Bone marrow (tissue), 2 donors: ENCODE results near the gene POLR3GL.

Experiments
- DNase-seq, 2 donors: peaks; one replicate each; lab custom pipeline; 2025; lab: John Stamatoyannopoulos, UW

POLR3GL gene

DNA sequence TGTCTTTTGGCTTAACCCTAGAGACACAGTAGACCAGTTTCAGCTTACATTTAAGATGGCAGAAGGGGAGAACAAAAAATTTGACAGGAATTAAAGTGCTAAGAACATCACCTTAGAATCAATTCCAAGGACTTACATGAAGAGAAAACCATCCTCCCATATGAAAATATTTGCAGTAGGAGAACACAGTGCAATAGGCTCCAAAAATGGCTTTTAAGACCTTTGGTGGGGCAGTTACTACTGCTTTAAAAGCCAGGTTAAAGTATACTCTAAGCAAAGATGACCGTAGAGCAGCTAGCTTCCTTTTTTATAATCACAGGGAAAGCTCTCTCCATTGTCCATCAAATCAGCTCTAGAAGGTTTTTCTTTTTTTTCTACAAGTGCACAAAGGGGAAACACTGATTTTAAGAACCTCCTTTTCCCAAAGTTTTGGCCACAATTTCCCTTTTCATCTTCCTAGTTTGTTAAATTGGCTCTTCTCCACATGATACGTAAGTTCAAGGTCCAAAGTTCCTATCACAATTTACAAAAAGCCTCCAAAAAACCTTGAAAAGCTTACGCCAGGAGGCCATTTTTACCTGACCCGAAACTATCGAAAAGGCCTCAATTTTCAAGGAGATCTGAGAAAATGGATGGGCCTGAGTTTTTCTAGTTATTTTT is 28.6 kb downstream of the POLR3GL start:
- DNase-seq = no peak

DNA sequence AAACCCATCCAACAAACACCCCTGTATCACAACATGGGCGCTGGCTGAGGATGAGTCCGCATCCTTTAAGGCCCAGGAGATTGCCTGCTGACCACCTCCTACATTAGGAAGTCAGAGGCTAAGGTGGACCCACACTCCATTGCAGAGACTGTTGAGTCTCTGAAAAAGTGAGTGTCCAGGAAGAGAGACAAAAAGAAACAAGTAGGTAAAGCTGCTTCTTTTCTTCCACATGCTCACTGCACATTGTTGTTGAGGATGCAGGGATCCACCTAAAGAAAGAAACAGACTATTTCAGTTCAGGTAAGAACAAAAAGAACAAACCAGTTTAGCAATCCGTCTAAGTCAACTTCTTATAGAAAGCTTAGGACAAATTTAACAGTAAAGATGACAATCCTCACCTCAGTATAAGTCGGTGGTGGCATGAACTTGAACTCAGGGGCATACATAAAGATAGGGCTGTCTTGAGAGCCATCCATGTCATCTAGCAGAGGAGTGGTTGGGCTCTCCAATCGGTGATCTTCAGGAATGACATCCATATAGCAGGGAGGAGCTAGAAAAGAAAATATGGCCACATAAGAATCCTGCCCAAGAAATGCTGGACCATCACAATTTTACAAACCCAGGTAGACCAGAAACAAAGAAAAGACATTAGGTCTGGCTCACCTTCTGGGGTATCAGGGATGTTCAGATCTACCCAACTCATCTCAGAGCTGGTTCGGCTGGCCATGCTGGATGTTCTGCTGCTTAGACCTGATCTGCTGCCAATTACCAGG is 29.3 kb downstream of the POLR3GL start:
- DNase-seq = no peak

DNA sequence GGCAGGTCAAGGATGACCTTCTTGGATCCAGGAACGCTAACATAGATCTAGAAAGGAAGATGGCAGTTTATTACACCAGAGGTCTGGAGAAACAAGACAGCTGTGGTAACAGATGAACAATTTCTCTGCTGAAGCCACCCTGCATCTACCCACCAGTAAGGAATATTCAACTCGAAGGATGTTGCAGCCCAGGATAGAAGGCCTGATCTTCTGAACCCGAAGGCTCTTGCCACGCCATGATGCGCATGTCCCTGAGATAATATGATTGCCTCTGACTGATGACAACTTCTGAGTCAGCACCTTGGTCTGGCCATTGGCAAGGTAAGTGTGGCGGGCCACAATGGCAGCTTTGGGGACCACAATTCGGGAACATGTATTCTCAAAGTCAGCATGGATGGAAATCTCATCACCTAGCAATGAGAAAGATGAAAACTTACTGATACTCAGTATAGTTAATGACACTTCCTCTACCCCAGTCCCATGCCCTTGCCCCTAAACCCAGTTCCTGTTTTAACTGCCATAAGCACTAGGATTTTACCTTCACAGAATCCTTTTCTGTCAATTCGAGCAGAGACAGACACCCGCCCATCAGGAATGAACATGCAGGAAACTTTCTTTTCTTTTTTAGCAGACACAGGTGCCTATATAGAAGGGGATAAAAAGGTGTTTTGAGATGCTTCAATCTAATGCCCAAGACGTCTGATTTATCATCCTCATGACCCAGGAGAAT is 30.1 kb downstream of the POLR3GL start:
- DNase-seq = no peak

DNA sequence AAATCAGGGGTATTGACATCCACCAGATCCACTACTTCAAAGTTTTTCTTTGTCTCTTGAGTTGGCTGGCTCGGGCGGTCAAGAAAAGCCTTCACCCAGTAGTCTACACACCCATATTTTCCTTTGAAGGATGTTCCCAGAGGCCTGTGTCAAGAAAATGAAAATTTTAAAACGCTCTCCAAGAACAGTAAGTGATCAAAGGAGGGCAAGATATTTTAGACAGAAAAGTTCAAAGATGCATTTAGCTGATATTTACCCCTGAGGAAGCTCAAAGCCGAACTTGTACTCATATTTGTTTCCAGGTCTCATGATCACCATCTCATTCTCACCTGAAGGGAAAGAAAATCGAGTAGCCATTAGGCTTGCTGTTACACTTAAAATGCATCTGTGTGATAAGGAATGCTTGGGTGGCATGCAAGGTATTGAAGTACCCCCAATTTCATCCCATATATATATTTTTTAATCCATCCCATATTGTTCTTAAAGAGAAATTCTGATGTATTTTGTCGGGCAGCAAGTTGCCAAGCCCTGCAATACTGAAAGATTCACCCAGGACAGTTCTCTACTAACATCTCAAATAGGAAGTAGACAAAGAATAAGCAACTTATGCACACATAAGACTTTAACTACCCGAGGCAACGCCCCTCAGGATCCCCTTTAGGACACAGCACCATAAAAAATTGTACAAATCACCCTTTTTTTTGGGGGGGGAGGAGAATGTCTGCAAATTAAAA is 30.8 kb downstream of the POLR3GL start:
- no peak for DNase-seq

DNA sequence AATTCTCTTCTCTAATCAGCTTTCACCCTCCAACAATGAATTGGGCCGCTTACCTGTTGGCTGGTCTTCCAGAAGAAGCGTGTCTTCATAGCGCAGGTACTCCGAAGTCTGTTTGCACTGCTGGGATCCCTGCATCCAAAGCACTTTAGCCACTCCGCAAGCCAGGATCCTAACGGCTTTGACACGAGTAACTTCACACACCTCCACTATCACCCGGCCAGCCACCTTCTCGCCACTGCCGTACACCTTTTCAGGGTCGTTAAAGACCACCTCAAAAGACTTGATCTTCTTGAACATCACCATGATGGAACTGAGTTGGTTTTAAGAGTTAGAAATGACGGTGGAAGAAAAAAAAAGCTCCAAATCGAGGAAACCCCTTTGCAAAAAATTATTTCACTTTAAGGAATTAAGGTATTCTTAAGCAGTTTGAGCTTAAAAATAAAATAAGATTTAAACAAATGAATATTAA is 31.5 kb downstream of the POLR3GL start:
- DNase-seq = no peak

DNA sequence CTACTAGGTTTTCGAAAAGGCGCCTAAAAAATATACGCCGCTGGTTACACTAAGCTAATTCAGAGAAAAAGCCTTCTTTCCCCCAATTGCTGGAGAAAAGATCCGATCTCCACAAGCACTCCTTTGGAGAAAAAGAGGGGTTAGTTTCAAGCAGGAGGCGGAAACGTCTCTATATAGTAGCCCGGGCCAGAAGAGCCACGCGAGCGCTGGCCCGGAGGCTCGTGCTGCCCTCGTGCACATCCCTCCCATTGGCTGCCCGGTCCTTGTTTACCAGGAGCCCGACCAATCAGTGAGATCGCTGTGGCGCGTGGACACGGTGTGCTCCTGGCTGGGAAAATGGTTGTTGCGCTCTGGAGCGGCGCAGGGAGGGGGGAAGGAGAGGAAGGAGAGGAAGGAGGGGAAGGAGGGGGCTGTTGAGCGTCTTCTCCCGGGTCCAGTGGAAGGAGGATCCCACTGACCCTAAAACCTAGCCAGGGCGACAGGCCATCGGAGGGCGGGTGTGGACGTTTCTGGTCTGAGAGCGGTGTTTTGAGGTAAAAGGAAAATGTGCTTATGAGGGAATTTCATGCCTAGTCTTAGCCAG is 32.0 kb downstream of the POLR3GL start, which contains the start of gene TXNIP:
Gene TXNIP (minus strand): TSS at position 147 of the 583 bp plus-strand sequence. CDS start 313 bp downstream, outside the sequence.
- peak; percentile 72 to 94 for DNase-seq

DNA sequence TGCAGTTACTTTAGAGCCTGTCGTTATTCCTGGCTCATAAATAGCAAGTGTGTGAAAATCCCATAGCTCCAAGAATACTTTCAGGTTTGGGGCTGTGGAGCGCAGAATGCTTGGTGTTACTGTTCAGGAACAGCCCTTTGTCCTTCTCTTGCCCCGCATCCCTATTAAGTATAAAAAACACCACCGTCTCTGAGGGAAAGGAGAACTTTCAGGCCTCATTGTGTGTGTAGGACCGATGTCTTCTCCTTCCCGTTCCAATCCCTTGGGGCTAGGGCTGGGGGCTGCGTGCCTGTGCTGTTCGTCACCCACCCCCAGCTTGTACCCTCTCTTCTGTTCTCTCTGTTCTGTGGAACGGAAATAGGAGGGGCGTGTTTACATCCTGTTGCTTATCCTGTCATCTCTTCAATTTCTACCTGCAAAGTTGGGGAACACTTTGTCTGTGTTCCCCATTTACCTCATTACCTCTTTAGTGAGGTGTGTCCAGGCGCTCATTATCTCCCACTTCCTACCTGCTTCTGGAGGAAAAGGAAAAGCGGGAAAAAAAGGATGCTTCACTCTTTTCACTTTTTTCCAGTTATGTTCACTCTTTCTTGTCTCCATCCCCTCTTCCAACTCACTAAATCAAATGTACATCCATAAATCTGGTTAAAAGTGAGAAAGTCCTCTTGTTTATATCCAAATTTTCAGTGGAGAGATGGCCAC is 32.7 kb downstream of the POLR3GL start:
- peak in 1 of 2 donors; percentile 57 for DNase-seq

DNA sequence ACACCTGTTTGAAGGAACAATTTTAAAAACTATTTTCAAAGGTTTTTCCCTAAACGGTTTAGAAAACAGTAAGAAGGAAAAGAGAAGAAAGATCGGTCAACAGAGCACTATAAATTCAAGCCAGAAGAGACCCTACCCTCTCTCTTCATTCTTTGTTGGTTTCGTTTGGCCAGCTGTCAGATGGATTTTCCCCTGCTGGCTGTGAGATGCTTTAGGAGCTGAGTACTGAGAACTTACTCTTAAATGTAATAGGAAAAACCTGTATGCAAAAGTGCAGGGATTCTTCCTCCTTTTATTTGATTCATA is 33.2 kb downstream of the POLR3GL start:
- peak in 1 of 2 donors; percentile 26 for DNase-seq

DNA sequence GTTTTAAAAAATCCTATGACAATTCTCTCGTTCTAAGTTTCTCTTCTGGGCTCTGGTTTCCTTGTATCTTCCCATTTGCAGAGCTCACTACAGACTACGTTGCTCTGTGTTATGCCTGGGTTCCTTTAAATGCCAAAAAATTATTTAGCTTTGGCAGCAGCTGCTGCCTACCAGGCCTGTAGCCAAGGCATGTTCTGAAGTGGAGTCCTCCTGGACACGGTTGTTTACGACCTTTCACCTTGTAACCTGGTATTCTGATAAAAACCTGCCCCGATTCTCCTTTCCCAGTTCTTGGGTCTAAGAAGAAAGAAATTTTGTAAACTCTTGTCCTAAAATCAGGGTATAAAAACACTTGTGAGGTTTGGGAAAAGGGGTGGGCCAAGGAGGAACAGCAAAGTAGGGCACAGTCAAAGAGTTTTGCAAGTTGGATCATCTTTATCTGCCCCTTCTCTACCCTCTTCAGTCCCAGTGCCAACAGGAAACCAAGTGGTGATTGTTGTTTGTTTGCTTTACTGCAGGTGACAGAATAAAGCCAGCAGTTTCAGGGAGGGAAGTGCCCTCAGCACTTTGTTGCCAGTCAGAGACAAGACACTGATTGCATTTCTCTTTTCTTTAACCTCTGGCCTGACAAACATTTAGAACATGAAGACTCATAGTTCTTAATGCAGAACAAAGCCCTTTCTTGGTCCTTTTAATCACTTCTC is 35.0 kb downstream of the POLR3GL start:
- DNase-seq = no peak

DNA sequence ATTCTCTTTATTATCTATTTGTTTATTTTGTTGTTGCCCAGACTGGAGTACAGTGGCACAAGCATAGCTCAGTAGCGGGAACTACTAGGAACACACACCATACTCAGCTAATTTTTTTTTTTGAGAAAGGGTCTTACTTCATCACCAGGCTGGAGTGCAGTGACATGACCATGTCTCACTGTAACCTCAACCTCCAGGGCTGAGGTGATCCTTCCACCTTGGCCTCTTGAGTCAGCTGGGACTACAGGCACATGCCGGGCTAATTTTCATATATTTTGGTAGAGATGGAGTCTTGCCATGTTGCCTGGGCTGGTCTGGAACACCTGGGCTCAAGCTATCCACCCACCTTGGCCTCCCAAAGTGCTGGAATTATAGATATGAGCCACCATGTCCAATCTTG is 37.2 kb downstream of the POLR3GL start:
- no peak for DNase-seq

DNA sequence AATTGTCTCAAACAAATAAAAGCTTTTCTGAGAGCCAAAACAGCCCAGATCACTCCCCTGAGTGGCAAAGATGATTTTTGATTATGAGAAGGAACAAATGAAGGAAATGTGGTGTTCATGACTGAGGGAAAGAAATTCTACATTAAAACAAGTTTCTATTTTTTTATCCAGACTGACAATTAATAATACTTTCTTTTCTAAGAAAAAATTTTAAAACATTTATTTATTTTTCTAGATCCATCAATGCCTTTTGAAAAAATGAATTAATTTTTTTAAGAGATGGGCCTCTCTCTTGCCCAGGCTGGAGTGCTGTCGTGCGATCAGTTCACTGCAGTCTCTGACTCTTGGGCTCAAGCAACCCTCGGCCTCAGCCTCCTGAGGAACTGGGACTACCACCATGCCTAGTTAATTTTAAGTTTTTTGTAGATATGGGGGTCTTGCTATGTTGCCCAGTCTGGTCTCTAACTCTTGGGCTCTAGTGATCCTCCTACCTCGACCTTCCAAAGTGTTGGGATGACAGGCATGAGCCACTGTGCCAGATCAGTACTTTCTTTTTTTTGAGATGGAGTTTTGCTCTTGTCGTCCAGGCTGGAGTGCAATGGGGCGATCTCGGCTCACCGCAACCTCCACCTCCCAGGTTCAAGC is 43.1 kb downstream of the POLR3GL start:
- no peak for DNase-seq

DNA sequence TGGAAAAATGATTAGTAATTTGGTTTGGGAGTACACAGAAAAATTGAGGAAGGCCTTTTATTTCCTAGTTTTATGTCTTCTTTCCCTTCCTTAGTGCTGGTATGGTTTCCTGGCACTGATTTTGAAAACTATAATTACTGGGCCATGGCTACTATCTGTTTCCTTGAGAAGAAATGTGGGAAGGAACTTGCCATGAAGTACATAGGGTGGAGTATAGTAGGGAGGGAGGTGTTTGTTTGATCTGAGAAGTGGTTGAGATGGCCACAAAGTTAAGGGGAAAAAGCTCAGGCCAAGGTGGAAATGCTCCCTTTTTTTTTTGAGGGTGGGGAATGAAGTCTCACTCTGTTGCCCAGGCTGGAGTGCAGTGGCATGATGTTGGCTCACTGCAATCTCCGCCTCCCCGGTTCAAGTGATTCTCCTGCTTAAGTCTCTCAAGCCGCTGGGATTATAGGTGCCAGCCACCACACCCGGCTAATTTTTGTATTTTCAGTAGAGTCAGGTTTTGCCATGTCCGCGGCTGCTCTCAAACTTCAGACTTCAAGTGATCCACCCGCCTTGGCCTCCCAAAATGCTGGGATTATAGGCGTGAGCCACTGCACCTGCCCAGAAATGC is 45.7 kb downstream of the POLR3GL start:
- DNase-seq = no peak

DNA sequence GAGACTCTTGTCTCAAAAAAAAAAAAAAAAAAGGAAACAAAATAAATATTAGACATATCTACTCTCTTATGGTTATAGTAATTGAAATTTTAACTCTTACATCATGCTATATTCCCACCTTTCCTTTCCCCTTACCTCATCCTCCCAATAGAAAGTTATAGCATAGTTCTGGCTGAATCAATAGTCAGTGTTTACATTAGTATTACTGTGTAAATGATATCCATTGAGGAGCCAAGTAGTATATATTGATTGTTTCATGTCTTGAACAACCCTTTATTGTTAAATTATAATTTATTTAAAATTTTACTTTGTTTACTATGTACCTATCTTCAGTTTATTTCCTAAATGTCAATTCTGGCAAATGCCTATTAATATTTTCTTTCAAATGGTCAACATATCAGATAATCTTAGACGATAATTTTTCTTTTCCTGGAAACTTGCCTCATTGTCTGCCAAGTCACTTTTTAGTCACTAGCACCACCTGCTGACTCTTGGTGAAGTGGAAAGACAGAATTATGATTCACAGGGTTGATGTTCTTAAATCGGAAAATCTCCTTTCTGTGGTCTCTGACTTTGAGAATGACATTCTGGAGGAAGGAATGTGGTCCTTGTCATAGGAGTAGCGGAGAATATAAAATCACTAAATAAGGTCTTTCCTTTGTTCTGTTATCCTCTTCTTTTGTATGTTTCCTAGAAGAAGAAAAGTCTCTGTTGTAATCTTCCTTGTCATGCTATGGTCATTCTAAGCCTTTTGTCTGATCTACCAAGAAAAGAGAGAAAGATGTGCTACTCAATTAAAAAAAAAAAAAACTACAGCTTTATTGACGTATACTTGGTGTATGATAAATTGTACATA is 48.4 kb downstream of the POLR3GL start:
- DNase-seq = peak in 1 of 2 donors; percentile 71

DNA sequence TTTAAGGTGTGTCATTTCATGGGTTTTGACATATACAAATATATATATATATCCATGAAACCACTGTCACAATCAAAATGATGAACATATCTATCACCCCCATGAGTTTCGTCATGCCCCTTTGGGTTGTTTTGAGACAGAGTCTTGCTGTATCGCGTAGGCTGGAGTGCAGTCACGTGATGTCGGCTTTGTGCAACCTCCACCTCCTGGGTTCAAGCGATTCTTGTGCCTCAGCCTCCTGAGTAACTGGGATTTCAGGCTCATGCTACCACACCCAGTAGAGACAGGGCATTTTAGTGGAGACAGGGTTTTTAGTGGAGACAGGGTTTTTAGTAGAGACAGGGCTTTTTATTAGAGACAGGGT is 49.1 kb downstream of the POLR3GL start:
- DNase-seq = no peak

DNA sequence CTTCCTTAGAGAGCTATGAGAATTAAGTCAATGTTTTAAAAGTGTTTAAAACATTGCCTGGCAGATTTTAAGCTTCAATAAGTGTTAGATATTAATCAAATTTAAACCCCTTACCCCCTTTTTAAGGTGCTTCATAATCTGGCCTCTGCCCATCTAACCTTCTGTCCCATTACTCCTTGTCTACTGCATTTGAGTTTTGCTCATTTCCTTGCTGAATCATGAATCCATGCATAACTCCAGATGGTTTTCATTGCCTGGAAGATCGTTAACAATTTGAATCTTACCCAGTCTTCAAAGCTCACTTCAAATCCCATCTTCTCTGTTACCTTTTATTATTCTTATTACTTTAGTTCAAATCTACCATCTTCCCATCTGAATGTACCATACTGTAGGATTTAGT is 52.4 kb downstream of the POLR3GL start:
- DNase-seq = no peak

DNA sequence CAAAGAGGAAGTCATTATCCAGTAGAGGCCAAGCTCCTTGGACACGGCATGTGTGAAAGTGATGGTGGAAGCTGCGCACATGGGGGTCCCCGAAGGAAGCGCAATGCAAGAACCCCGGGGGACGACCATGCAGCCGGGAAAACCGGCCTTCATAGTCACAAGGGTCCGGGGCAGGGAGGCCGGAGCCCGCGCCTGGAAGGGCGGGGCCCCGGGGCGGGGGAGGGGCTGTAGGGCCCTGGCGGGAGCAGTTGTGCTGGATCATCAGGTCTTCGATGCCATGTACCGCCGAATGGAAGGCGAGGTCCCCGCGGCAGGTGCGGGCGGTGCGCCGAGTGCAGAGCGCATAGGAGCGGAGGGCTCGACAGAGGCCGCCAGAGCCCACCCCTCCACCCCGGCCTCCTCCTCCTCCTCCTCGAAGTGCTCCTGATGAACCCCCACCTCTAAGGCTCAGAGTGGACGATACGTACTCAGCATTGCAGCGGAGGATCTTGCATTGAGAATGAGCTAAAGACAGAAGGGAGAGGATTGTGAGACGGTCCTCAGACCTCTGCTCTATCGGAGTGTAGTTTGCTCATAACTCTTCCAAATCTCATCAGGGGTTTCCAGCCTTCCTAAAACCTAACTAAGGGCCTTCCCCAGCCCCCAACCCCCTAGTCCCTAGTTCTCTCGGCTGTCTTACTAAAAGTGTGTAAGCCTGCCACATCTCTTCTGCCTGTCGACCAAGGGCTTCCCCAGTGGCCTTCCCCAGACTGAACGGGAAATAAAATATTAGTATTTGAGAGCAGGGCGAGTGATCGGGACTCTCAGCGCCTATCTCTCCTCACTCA is 55.0 kb downstream of the POLR3GL start:
- DNase-seq = no peak
